GM21825 (cell line): ENCODE measurements around the gene PDCD11.
"Not testable (repeated sequence)": the region's sequence is repeated elsewhere in the genome, so short reads cannot be mapped to it uniquely, and the experiment has no call there.

Experiments
- ATAC-seq: cut with Tn5 transposase; IDR thresholded peaks from one replicate; pipeline ENCODE4 v1.9.1; 2021; ENCODE audit warnings: mild to moderate bottlenecking, moderate library complexity; ENCODE audit not compliant: unreplicated experiment

The PDCD11 gene

DNA sequence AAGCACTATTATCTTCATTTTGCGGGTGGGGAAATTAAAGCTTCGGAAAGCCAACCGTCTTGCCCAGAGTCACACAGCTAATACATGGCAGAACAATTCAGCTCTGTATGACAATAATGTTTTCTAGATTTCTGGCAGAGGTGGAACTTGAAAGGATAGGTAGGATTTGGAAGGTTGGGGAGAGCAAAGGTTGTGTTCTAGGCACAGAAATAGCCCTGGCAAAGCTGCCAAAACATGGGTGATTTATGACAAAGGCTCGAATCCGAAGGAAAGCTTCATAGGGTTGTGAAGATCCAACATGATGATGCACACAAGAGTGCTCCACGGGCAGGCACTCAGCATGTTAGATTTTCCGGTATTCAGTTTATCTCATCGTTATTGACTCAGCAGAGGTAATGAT is 19.2 kb downstream of the PDCD11 start:
- no peak for ATAC-seq

DNA sequence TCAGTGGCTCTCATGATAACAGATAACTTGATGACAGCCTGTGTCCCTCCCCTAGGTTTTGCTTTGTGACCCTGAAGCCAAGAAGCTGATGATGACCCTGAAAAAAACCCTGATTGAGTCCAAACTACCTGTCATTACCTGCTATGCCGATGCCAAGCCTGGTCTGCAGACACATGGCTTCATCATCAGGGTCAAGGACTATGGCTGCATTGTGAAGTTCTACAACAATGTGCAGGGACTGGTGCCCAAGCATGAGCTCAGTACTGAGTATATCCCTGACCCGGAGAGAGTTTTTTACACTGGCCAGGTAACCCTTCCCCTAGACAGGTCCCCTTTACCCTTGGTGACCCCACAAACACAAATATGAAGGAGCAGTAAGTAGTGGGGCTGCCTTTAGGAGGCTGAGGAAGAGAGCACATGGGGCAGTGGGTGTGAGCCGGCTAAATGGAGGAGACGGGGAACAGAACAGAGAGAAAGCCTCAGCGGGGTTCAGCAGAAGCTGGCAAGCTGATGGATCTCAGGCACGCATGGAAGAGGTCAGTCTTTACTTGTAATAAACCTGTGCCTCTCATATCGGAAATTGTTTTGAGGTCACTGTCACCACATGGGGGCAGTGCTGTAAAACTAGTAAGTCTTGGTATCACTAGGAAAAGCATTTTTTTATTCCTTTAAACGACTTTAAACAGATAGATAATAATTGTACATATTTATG is 20.2 kb downstream of the PDCD11 start:
- ATAC-seq = no peak

DNA sequence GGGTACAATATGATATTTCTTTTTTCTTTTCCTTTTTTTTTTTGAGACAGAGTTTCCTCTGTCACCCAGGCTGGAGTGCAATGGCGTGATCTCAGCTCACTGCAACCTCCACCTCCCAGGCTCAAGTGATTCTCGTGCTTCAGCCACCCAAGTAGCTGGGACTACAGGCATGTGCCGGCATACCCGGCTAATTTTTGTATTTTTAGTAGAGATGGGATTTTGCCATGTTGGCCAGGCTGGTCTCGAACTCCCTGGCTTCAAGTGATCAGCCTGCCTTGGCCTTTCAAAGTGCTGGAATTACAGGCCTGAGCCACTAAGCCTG is 20.7 kb downstream of the PDCD11 start:
- not testable (repeated sequence) for ATAC-seq

DNA sequence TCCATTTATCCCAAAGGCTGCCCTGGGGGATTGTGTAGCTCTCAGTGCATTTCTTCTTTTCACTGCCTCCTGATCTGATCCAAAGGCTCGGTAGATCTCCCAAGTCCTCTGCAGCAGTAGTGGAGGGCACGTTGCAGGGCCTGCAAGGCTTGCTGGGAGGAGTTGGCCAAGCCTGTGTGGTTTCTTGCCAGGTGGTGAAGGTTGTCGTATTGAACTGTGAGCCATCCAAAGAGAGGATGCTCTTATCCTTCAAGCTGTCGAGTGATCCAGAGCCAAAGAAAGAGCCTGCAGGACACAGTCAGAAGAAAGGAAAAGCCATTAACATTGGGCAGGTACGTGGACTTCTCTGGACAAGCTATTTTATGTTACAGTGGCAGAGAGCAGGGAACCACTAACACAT is 21.2 kb downstream of the PDCD11 start:
- ATAC-seq = no peak

DNA sequence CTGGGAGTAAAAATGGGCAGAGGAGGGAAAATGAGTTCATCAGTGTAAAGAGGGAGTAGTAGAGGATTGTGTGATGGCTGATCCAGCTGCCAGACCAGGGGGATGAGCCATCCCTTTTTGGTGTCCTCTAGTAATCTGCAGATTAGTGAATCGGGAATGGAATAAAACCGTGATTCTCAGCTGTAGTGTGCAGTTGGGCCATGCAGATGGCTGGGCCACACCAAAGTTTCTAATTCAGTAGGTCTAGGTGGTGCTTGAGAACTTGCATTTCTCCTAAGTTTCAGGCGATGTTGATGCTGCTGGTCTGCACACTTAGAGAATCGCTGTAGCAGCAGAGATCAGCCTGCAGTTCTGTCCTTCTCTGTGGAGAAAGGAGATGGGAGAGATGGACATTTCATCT is 22.7 kb downstream of the PDCD11 start:
- no peak for ATAC-seq

DNA sequence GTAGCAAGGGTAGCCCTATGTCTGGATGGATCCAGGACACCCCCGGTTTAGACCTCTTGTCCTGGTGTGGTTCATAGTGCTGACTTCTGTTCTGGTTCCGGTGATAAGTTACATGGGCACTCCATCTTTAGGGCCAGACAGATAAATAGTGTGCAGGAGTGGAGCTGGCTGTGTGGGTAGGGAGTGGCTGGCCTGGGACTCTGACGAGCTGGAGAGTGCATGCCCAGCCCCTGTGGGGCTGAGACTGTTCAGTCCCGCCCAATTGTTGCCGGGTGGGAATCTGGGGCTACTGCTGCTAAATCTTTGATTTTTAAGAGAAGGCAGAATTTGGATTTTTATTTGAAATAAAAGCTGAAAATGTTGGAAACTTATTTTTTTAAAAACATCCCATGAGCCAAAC is 27.3 kb downstream of the PDCD11 start:
- no peak for ATAC-seq

DNA sequence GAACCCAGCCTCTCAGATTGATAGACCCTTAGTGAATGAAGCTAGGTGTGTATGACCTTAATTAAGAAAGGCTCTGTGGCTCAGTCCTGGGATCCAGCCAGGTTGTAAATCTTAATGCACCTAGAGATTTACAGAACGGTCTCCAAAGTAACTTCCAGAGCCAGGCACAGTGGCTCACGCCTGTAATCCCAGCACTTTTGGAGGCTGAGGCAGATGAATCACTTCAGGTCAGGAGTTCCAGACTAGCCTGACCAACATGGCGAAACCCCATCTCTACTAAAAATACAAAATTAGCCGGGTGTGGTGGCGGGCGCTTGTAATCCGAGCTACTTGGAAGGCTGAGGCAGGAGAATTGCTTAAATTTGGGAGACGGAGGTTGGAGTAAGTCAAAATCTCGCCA is 31.4 kb downstream of the PDCD11 start:
- no peak for ATAC-seq

DNA sequence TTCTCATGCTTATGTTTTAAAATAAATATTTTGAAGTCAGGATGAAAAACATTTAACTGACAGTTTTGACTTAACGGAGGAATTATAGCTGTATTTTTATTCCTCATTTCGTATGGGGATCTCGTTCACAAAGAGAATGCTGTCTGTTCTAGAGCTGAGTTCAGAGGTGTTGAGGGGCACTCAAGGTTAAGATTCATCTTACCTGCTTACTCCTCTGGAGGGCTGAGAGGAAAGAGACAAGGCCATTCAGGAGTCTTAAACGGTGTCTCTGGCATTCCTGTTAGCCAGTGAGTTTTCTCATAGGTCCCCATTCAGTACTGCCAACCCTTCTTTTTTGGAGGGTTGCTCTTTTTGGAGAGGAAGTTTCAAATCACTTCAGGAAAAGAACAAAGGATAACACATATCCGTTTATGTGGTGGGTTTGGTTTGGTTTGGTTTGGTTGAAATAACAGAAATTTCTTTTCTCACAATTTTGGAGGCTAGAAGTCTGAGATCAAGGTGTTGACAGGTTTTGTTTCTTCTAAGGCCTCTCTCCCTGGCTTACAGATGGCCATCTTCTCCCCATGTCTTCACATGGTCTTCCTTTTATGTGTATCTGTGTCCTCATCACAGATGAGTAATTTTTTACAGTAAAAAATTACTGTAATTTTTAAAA is 32.7 kb downstream of the PDCD11 start:
- ATAC-seq = no peak

DNA sequence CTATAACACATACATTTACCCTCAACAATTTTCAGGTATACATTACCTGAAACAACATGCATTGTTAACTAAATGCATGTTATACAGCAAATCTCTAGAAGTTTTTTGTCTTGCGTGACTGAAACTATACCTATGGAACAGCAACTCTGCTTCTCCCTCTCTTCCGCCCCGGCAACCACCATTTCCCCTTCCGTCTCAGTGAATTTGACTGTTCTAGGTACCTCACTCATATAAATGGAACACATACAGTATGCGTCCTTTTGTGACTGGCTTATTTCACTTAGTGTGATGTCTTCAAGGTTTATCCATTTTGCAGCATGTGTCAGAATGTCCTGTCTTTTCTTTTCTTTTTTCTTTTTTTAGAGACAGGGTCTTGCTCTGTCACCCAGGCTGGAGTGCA is 33.2 kb downstream of the PDCD11 start:
- ATAC-seq = no peak

DNA sequence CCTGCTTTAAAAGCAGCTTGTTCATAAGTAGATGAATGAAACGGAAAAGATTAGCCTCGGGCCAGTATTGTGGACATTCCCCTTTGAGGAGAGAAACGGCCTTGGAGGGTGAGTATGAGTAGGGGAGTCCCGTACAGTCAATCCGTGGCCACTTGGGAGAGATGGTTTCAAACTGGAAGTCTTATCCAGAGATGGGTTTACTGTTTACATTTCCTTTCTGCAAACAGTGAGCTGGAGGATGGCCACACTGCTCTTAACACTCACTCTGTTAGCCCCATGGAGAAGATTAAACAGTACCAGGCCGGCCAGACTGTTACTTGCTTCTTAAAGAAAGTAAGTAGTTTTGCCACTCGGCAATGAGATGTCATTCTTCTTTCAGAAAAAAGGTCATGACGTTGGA is 35.5 kb downstream of the PDCD11 start:
- ATAC-seq = no peak

DNA sequence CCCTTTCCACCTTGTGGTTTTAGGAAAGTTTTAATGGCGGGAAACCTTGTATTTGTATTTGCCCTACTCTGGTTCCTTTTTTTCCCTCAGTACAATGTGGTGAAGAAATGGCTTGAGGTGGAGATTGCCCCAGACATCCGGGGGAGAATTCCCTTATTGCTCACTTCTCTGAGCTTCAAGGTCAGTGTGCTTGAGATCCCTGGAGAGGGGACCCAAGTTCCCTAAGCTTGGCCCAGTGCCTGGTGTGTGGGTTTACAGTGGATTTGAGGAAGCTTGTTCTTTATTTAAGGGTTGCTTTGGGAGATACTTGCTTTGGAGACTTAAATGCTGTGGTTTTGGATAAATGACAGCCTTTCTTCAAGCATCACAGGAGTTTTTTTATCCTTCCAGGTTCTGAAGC is 37.4 kb downstream of the PDCD11 start:
- ATAC-seq = no peak

DNA sequence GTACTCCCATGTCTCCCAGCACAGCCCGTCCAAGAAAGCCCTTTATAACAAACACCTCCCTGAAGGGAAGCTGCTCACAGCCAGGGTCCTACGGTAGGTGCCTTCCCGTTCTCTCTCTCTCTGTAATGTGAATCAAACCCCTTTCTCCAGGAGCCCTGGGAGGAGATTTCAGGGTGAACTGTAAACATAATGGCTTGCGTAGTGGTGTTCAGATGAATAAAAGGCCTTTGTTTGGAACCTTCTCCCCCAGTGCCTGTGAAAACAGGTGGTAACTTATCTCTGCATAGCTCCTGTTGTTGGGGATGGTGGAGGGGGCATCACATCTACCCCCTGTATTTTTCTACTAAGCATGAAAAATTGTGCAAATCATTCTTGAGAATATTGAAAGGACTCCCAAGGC is 43.4 kb downstream of the PDCD11 start:
- ATAC-seq = no peak

DNA sequence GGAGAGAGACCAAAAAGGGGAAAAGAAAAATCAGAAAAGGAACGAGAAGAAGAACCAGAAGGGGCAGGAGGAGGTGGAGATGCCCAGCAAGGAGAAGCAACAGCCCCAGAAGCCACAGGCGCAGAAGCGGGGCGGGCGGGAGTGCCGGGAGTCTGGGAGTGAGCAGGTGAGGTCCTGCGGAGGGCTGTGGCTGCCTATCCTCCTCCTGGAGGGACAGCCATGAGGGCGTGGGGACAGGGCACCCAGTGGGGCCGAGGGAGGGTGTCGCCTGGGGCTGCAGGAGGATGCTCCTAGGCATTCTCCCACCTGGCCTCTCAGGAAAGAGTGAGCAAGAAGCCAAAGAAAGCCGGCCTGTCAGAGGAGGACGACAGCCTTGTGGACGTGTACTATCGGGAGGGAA is 44.0 kb downstream of the PDCD11 start:
- ATAC-seq = no peak

DNA sequence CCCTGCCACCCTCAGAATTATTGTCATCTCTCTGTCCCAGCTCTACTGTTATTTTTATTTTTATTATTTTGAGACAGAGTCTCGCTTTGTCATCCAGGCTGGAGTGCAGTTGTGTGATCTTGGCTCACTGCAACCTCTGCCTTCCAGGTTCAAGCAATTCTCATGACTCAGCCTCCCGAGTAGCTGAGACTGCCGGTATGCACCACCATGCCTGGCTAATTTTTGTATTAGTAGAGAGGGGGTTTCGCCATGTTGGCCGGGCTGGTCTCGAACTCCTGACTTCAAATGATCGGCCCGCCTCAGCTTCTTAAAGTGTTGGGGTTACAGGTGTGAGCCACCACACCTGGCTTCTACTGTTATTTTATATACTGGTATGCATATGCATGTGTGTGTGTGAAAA is 44.8 kb downstream of the PDCD11 start:
- ATAC-seq = no peak

DNA sequence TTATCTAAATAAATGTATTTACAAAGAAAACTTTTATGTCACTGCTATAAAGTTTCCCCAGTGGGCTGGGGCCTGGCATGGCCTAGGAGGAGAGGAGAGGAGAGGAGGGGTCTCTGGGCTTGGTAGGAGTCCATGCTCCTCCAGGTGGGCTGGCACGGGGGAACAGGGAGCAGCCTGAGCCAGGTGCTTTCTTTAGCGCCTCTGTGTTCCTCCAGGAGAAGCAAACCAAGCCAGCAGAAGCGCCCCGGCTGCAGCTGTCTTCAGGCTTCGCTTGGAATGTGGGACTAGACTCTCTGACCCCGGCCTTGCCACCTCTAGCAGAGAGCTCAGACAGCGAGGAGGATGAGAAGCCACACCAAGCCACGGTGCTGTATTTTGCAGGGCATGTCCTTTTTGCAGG is 45.2 kb downstream of the PDCD11 start:
- no peak for ATAC-seq

DNA sequence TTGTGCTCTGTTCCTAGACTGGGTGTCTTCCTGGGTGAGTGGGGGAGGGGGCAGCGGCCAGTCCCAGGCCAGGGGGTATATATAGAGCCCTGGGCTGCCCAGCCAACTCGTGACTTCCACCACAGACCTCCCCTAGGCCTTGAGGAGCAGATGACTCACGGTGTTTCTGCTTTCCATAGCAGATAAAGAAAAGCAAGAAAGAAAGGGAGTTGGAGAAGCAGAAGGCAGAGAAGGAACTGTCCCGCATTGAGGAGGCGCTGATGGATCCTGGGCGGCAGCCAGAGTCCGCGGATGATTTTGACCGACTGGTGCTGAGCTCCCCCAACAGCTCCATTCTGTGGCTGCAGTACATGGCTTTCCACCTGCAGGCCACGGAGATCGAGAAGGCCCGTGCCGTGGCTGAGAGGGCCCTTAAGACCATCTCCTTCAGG is 45.6 kb downstream of the PDCD11 start:
- ATAC-seq = no peak

DNA sequence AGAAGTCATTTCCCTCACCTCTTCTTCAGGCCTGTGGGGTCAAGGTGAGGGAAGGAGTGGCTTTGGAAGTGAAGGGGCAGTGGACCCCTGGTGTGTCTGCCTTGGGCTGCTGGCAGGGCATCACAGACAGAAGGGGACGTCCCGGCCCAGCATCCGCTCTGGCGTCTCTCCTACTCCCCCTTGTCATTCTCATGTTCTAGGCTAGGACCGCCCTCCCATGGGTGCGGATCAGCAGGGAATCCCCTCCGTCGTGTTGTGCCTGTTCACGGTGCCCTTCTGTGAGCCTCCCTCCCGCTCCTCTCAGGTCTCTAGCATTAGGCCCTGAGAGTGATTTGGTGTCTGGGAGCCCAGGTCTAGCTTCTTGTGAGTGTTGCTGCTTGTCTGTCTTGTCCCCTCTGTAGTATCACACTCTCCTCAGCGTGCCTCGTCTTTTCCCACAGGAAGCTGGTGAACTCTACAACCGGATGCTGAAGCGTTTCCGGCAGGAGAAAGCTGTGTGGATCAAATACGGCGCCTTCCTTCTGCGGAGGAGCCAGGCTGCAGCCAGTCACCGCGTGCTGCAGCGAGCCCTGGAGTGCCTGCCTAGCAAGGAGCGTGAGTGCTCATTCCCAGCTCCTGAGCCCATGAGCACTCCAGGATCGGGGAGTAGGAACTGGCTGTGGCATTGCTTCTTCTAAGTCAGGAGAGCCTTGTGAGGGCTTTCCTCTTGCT is 47.2 kb downstream of the PDCD11 start:
- no peak for ATAC-seq

DNA sequence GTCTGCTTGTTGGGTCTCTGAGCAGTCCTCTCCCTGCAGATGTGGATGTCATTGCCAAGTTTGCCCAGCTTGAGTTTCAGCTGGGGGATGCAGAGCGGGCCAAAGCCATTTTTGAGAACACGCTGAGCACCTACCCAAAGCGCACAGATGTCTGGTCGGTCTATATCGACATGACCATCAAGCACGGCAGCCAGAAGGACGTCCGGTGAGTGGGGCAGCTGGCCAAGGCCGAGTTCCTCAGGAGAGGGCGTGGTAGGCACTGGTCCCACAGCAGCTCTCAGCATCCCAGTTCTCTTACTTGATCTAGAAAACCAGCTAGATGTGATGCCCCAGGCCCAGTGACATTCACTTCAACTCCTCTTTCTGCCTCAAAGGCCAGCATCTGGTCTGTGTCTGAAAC is 48.1 kb downstream of the PDCD11 start:
- ATAC-seq = no peak

DNA sequence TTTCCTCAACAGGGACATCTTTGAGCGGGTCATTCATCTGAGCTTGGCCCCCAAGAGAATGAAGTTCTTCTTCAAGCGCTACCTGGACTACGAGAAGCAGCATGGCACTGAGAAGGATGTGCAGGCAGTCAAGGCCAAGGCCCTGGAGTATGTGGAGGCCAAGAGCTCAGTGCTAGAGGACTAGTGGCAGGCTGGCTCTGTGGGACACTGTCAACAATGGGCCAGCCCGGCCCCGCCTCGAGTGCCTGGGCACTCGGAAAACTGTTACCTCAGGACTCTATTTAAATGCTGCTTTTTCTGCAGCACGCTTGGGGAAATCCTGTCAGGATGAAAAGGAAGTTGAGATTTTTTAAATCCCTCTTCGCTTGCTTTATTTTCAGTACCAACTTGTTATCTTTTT is 48.9 kb downstream of the PDCD11 start:
- ATAC-seq = no peak

DNA sequence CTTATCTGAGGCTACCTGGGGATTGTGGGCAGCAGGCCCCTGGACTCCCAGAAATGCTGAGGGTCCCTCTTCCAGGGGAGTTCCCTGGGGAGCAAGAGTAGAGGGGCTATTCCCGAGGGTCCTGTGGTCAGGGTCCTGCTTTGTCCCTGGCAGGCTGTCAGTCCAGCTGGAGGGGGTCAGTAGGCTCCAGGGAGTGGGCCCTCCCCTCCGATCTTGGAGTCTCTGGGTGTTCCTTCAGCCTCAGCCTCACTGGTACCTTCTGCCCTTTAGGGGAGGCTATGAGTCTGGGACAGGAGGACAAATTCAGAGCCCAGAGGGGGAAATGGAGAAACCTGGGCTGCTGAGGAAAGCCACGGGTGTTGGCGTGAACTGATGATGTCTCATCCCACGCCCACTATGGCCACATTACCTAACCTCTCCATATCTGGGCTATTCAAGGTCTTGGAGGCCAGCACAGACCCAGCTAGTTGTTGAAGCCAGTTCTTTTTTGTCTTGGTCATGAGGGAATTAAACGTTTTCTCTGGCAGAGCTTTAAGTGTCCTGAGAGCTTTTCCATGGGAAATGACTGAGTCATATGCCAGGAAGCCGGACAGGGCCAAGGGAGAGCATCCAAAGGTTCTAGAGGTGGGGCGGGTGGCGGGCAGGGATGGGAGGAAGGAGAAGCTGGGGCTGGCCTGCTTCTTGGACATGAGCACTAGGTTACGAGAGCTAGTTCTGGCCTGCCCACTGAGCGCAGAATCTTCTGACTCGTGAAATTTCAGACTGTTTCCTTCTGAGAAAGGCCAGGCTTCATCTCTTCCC is 49.5 kb downstream of the PDCD11 start:
- no peak for ATAC-seq

DNA sequence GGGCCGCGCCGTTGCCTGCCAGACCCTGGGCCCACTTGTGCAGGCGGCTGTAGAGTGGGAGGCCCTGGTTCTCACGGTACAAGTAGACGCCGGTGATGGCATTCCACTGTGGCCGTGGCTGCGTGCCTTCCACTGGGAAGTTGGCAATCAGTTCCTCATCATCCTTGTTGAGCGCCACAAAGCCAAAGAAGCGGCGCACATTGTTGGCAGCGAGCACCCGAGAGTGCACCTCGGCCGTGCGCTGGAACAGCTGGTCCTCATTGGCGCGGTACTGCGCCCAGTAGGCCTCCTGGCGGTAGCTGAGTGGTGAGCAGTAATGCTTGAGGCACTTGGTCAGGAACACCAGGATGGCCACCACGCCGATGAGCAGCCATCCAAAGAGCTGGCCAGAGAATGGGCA is 50.8 kb downstream of the PDCD11 start:
- ATAC-seq = no peak

DNA sequence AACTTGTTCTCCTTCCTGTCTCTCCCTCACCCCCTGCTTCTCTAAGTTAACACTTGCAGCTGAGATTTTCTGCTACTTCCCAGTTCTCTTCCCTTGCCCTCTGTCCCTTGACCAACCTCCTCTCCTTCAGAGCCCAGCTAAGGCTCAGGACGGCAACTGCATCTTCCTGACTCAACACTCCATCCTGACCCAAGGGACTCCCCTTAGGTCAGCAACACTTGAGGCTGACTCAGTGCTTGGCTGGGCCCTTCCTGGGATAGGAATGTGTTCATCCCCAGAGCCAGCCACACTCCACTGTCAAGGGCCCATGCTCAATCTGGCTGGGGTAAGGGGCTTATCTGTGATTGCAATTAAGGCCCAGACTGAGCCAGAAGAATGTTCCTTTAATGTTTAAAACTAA is 52.3 kb downstream of the PDCD11 start:
- ATAC-seq = no peak
